ENCODE measurements around the gene EFNB2.

EFNB2 gene

DNA sequence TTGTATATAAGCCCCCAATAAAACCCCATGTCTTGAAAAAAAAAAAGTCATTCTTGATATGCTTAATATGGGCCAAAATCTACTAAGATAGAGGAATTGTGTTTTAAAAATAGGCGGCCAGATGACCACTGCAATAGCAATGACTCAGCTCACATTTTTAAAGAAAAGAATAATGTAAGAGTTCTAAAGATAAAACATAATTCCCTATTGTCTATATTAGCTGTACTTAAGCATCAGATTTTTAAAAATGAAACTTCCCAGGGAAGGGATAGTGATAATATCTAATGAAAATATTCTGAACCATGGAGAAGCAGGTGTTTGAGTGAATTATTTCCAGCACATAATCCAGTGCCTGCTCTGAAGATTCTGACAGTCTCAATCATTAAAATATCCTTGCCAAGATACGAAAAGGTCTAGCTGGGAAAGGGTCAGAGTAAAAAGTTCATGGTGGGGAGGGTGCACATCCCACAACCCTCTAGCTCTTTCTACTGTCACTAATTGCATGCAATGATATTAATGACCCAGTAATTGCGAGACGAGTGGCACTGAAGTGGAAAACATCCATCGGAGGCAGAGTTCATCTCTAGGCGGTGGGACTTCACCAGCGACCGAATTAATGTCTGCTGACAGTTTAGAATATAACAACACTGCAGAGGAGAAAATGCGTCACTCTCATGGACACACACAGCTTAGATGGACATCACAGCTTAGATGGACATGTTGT lies 31.6 kb downstream of the EFNB2 start:
- DNase-seq (ENCODE audit: low read depth): no peak
- TF ChIP-seq, protein P1, sequence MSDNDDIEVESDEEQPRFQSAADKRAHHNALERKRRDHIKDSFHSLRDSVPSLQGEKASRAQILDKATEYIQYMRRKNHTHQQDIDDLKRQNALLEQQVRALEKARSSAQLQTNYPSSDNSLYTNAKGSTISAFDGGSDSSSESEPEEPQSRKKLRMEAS (IDR thresholded peaks at IDR 0.05; ENCODE audit: low read depth, low read length): no peak
- TF ChIP-seq POLR2A (IDR thresholded peaks at IDR 0.05; ENCODE audit: extremely low read depth, insufficient read length) (no peak), MYC (IDR thresholded peaks at IDR 0.05; ENCODE audit: low read depth, low read length) (no peak)
- TF ChIP-seq, protein P2, sequence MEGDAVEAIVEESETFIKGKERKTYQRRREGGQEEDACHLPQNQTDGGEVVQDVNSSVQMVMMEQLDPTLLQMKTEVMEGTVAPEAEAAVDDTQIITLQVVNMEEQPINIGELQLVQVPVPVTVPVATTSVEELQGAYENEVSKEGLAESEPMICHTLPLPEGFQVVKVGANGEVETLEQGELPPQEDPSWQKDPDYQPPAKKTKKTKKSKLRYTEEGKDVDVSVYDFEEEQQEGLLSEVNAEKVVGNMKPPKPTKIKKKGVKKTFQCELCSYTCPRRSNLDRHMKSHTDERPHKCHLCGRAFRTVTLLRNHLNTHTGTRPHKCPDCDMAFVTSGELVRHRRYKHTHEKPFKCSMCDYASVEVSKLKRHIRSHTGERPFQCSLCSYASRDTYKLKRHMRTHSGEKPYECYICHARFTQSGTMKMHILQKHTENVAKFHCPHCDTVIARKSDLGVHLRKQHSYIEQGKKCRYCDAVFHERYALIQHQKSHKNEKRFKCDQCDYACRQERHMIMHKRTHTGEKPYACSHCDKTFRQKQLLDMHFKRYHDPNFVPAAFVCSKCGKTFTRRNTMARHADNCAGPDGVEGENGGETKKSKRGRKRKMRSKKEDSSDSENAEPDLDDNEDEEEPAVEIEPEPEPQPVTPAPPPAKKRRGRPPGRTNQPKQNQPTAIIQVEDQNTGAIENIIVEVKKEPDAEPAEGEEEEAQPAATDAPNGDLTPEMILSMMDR (IDR thresholded peaks at IDR 0.05; ENCODE audit: low read depth, low read length): no peak
- no peak overlapping the region for H3K4me3 ChIP-seq (ENCODE audit: low read depth, low read length)

DNA sequence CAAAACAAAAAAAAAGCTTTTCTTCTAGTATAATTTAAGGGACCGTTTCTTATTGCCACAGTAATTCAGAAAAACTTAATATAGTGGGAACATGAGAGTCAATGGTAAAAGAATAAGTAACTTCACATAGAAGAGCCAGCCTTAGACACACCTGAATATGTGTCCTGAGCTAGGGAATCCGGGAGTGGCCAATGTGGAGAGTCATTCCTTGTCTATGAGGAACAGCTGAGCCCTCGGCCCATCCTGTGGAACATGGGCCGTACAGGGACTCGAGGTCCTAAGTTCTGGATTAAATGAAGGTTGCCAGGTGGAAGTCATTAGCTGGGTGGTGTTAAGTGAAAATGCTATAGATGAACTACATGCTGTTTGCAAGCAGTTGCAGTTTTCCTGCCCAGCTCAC lies 32.2 kb downstream of the EFNB2 start:
- H3K4me3 ChIP-seq (ENCODE audit: low read depth, low read length): no peak overlapping the region
- DNase-seq (ENCODE audit: low read depth): no peak
- TF ChIP-seq, protein P2 (IDR thresholded peaks at IDR 0.05; ENCODE audit: low read depth, low read length): no peak
- TF ChIP-seq, protein P1 (IDR thresholded peaks at IDR 0.05; ENCODE audit: low read depth, low read length): no peak
- TF ChIP-seq POLR2A (IDR thresholded peaks at IDR 0.05; ENCODE audit: extremely low read depth, insufficient read length) (no peak), MYC (IDR thresholded peaks at IDR 0.05; ENCODE audit: low read depth, low read length) (no peak)

DNA sequence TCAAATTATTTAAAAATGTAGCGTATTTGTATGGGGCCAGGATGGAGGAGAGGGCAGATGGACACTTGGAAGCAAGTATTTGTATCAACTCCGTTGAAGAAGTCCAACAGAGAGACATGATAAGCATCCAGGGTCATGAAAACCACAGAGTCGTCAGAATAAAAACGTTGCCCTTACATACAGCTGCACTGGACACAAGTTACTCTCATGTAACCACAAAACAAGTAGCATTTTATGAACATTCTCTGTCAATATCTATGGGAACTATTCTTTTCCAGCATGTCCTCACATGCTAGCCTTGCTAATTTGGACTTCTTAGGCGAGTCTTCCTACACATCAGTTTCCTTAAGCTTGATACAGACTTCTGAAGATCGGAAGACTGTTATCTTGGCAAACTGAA lies 35.0 kb downstream of the EFNB2 start:
- H3K4me3 ChIP-seq (ENCODE audit: low read depth, low read length): peak overlapping the region; percentile 25
- TF ChIP-seq, protein P1 (IDR thresholded peaks at IDR 0.05; ENCODE audit: low read depth, low read length): no peak
- TF ChIP-seq POLR2A (IDR thresholded peaks at IDR 0.05; ENCODE audit: extremely low read depth, insufficient read length): no peak
- TF ChIP-seq, protein P2 (IDR thresholded peaks at IDR 0.05; ENCODE audit: low read depth, low read length): no peak
- no peak for TF ChIP-seq MYC (IDR thresholded peaks at IDR 0.05; ENCODE audit: low read depth, low read length)
- peak; percentile 32 for DNase-seq (ENCODE audit: low read depth)

DNA sequence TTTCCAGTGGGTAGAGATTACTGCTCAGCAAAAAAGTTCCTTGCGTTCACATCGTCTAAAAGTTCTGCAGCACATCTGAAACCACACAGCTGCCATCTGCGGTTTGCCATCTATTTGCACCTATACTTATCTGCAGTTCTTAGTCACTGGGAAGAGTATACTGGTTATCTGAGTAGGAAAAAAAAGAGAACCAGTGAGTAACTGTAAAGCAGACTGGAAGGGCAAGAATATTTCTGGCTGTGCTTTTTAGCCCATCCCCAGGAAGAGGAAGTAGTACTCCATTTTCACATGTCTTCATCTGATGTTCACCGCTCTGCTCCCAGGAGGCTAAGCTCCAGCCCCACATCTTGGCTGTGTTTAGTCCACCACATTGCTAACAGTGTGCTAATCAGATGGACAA lies 35.6 kb downstream of the EFNB2 start:
- TF ChIP-seq, protein P2 (IDR thresholded peaks at IDR 0.05; ENCODE audit: low read depth, low read length): no peak
- TF ChIP-seq, protein P1 (IDR thresholded peaks at IDR 0.05; ENCODE audit: low read depth, low read length): no peak
- no peak for TF ChIP-seq POLR2A (IDR thresholded peaks at IDR 0.05; ENCODE audit: extremely low read depth, insufficient read length)
- no peak for TF ChIP-seq MYC (IDR thresholded peaks at IDR 0.05; ENCODE audit: low read depth, low read length)
- peak overlapping the region; percentile 25 for H3K4me3 ChIP-seq (ENCODE audit: low read depth, low read length)
- peak; percentile 93 for DNase-seq (ENCODE audit: low read depth)

DNA sequence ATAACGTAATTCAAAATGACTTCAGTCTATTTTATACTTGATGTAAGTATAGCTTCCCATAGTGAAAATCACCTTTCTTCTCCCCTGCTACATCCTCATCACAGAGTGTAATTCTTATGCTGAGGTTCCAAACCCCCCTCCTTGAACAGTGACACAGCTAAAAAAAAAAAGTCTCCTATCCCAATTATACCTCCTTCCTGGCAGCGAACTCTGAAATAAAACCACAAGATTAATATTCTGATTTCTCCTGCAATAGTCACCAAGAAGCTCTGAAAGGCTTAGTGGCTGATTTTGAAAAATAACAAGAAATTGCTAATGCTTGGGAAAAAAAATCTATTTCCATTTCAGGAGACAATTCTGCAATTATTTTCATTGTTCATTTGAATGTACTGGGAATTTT lies 36.3 kb downstream of the EFNB2 start:
- DNase-seq (ENCODE audit: low read depth): no peak
- TF ChIP-seq, protein P2 (IDR thresholded peaks at IDR 0.05; ENCODE audit: low read depth, low read length): no peak
- no peak for TF ChIP-seq POLR2A (IDR thresholded peaks at IDR 0.05; ENCODE audit: extremely low read depth, insufficient read length)
- no peak for TF ChIP-seq MYC (IDR thresholded peaks at IDR 0.05; ENCODE audit: low read depth, low read length)
- TF ChIP-seq, protein P1 (IDR thresholded peaks at IDR 0.05; ENCODE audit: low read depth, low read length): no peak
- no peak overlapping the region for H3K4me3 ChIP-seq (ENCODE audit: low read depth, low read length)

Data from NB4 (cell line).